Astrocyte (in vitro differentiated cells and primary cell): ENCODE results near the gene RAD51B. TPM values are rescaled to one million over a fixed set of nuclear protein-coding genes. Genes with fewer than 3 reads are reported as not detected.

ENCODE experiments used
- DNase-seq: peaks from one replicate; pipeline ENCODE4 v3.0.0-alpha.2; 2010; ENCODE audit warnings: low read depth
- FAIRE-seq: peaks from 2 replicates; lab custom pipeline; 2011; peaks lifted over from hg19 to GRCh38; lab: Jason Lieb, UNC
- H2AFZ ChIP-seq: 2 replicates; pipeline ENCODE4 v1.6.0; 2012; ENCODE audit warnings: low read depth, low read length, inconsistent platforms
- H3K27ac ChIP-seq: 2 replicates; pipeline ENCODE4 v1.5.1; 2011; ENCODE audit warnings: low read depth, low read length, inconsistent platforms
- H3K27me3 ChIP-seq: 2 replicates; pipeline ENCODE4 v1.6.0; 2011; ENCODE audit warnings: low read length, inconsistent platforms; ENCODE audit not compliant: insufficient read depth
- H3K36me3 ChIP-seq: 2 replicates; pipeline ENCODE4 v1.5.1; 2011; ENCODE audit warnings: low read length, inconsistent platforms; ENCODE audit not compliant: insufficient read depth
- H3K4me1 ChIP-seq: 2 replicates; pipeline ENCODE4 v1.5.1; 2011; ENCODE audit warnings: low read length, inconsistent platforms; ENCODE audit not compliant: insufficient read depth
- H3K4me2 ChIP-seq: 2 replicates; pipeline ENCODE4 v1.6.0; 2012; ENCODE audit warnings: low read length, inconsistent platforms
- H3K4me3 ChIP-seq: 2 replicates; pipeline ENCODE4 v1.5.1; 2011; ENCODE audit warnings: low read depth, mild to moderate bottlenecking, low read length, inconsistent platforms; ENCODE audit not compliant: insufficient read depth
- H3K79me2 ChIP-seq: 2 replicates; pipeline ENCODE4 v1.6.0; 2012; ENCODE audit warnings: mild to moderate bottlenecking, low read length, inconsistent platforms; ENCODE audit not compliant: insufficient read depth
- H3K9ac ChIP-seq: 2 replicates; pipeline ENCODE4 v1.6.0; 2012; ENCODE audit warnings: mild to moderate bottlenecking, low read length, inconsistent platforms
- H3K9me3 ChIP-seq: 2 replicates; pipeline ENCODE4 v1.5.1; 2012; ENCODE audit warnings: low read depth, mild to moderate bottlenecking, low read length, inconsistent platforms; ENCODE audit not compliant: insufficient read depth
- H4K20me1 ChIP-seq: 2 replicates; pipeline ENCODE4 v1.6.0; 2012; ENCODE audit warnings: low read length, inconsistent platforms; ENCODE audit not compliant: insufficient read depth
- H3K27ac Mint-ChIP-seq: one replicate; pipeline ENCODE4 v1.8.0; 2021; ENCODE audit warnings: mild to moderate bottlenecking, mixed read lengths; ENCODE audit not compliant: unreplicated experiment
- H3K27me3 Mint-ChIP-seq: one replicate; pipeline ENCODE4 v1.8.0; 2021; ENCODE audit warnings: low read depth, mixed read lengths; ENCODE audit not compliant: unreplicated experiment
- H3K36me3 Mint-ChIP-seq: one replicate; pipeline ENCODE4 v1.8.0; 2021; ENCODE audit warnings: low read depth, mixed read lengths; ENCODE audit not compliant: unreplicated experiment
- H3K4me1 Mint-ChIP-seq: one replicate; pipeline ENCODE4 v1.8.0; 2021; ENCODE audit warnings: low read depth, mixed read lengths; ENCODE audit not compliant: unreplicated experiment
- H3K4me3 Mint-ChIP-seq: one replicate; pipeline ENCODE4 v1.8.0; 2021; ENCODE audit warnings: mild to moderate bottlenecking, moderate library complexity, mixed read lengths; ENCODE audit not compliant: unreplicated experiment
- H3K9me3 Mint-ChIP-seq: one replicate; pipeline ENCODE4 v1.8.0; 2021; ENCODE audit warnings: mild to moderate bottlenecking, mixed read lengths; ENCODE audit not compliant: unreplicated experiment
- CTCF ChIP-seq: IDR thresholded peaks from 2 replicates; pipeline ENCODE4 v1.5.1; 2011; ENCODE audit warnings: low read depth, mild to moderate bottlenecking, inconsistent platforms, low read length, moderate library complexity; ENCODE audit not compliant: insufficient read depth
- EZH2 ChIP-seq: IDR thresholded peaks from 2 replicates; pipeline ENCODE4 v1.6.1; 2012; ENCODE audit warnings: mild to moderate bottlenecking, low read length, inconsistent platforms; ENCODE audit not compliant: insufficient read depth
- total RNA-seq: library from RNA; stranded (reverse); gene quantifications from 2 replicates; pipeline ENCODE4 v1.2.1, GENCODE V29; 2021

The RAD51B gene
- total RNA-seq, 1 donor from 2014 or later: 10.8 TPM

GRCh38 chr14:68705741-68706283 lies 886.2 kb downstream of the RAD51B start:
- no peak overlapping the region for H3K27ac ChIP-seq
- H3K27ac Mint-ChIP-seq: no peak overlapping the region
- DNase-seq: no peak
- no peak for FAIRE-seq
- no peak overlapping the region for H3K4me3 Mint-ChIP-seq
- no peak overlapping the region for H3K4me3 ChIP-seq
- H3K4me1 ChIP-seq: peaks cover 17% of the 10 kb centered on the region
- no peaks in the 10 kb centered on the region for H3K36me3 ChIP-seq
- H3K4me1 Mint-ChIP-seq: peaks cover 26% of the 10 kb centered on the region
- H3K27me3 Mint-ChIP-seq: no peaks in the 10 kb centered on the region
- TF ChIP-seq EZH2: no peak
- TF ChIP-seq CTCF: no peak
- H3K36me3 Mint-ChIP-seq: peaks cover 6% of the 10 kb centered on the region
- no peak overlapping the region for H3K4me2 ChIP-seq
- no peaks in the 10 kb centered on the region for H3K9me3 ChIP-seq
- peaks cover 3% of the 10 kb centered on the region for H3K9me3 Mint-ChIP-seq
- no peaks in the 10 kb centered on the region for H3K27me3 ChIP-seq
- no peak overlapping the region for H2AFZ ChIP-seq
- no peaks in the 10 kb centered on the region for H3K79me2 ChIP-seq
- no peaks in the 10 kb centered on the region for H4K20me1 ChIP-seq
- no peak overlapping the region for H3K9ac ChIP-seq

DNA sequence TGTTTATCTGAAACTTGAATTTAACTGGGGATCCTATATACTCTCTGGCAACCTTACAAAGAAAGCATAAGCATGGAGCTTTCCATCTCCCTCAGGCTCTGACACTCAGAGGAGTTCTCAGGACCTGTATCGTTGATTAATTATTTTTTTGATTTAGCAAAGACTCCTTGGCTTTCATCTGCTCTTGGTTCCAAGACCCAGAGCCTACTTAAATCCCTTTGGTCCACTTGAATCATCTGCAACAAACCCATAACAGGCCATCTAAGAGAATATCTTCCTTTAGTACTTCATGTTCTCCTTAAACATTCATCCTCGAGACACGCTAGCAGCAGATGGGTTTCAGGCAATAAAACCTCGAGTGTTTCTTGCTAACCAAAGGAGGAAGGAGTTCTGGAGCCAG lies 887.9 kb downstream of the RAD51B start:
- Histone ChIP-seq H3K4me1 (peaks cover 17% of the 10 kb centered on the region), H2AFZ (no peak overlapping the region), H4K20me1 (no peaks in the 10 kb centered on the region), H3K4me3 (no peak overlapping the region), H3K27ac (no peak overlapping the region), H3K9me3 (no peaks in the 10 kb centered on the region), H3K79me2 (no peaks in the 10 kb centered on the region), H3K4me2 (no peak overlapping the region), H3K27me3 (no peaks in the 10 kb centered on the region), H3K9ac (no peak overlapping the region), H3K36me3 (no peaks in the 10 kb centered on the region)
- H3K4me1 Mint-ChIP-seq: peaks cover 24% of the 10 kb centered on the region
- no peak for FAIRE-seq
- H3K4me3 Mint-ChIP-seq: no peak overlapping the region
- H3K27ac Mint-ChIP-seq: no peak overlapping the region
- H3K36me3 Mint-ChIP-seq: peaks cover 6% of the 10 kb centered on the region
- no peaks in the 10 kb centered on the region for H3K9me3 Mint-ChIP-seq
- no peak for DNase-seq
- TF ChIP-seq EZH2: no peak
- TF ChIP-seq CTCF: no peak
- no peaks in the 10 kb centered on the region for H3K27me3 Mint-ChIP-seq

GRCh38 chr14:68708343-68708742 lies 888.8 kb downstream of the RAD51B start:
- Histone ChIP-seq H2AFZ (no peak overlapping the region), H3K79me2 (no peaks in the 10 kb centered on the region), H3K9ac (no peak overlapping the region), H3K27ac (no peak overlapping the region), H3K4me2 (no peak overlapping the region), H3K9me3 (no peaks in the 10 kb centered on the region), H3K4me1 (peaks cover 10% of the 10 kb centered on the region), H3K4me3 (no peak overlapping the region), H3K36me3 (no peaks in the 10 kb centered on the region), H3K27me3 (no peaks in the 10 kb centered on the region), H4K20me1 (no peaks in the 10 kb centered on the region)
- FAIRE-seq (no peak), DNase-seq (no peak)
- Mint-ChIP-seq H3K4me3 (no peak overlapping the region), H3K9me3 (no peaks in the 10 kb centered on the region), H3K27me3 (no peaks in the 10 kb centered on the region), H3K4me1 (peaks cover 20% of the 10 kb centered on the region), H3K36me3 (peaks cover 6% of the 10 kb centered on the region), H3K27ac (no peak overlapping the region)
- TF ChIP-seq EZH2: no peak
- TF ChIP-seq CTCF: no peak
